H1 (cell line): ENCODE data around the gene RMND5B. TPM values are rescaled to one million over a fixed set of nuclear protein-coding genes. Genes with fewer than 3 reads are reported as not detected.

ENCODE experiments used
- CTCF ChIA-PET: fragments of 300-600 bp; sonication (Branson Sonifier 250); formaldehyde crosslinking; loops from one replicate; lab custom pipeline; 2021; ENCODE audit not compliant: partially characterized antibody; lab: Charles Lee
- POLR2A ChIA-PET: fragments of 300-600 bp; sonication (Branson Sonifier 250); formaldehyde crosslinking; loops from one replicate; lab custom pipeline; 2021; ENCODE audit warnings: inconsistent platforms; ENCODE audit not compliant: partially characterized antibody; lab: Charles Lee
- DNase-seq, 2 experiments: peaks; one replicate each; pipeline versions ENCODE4 v3.0.0 to v3.0.0-alpha.2; 2010 to 2022; ENCODE audit warnings: low spot score in 2 of 2, low read depth in 1 of 2, mixed read lengths in 1 of 2
- FAIRE-seq: peaks from 2 replicates; lab custom pipeline; 2011; peaks lifted over from hg19 to GRCh38; lab: Jason Lieb, UNC
- H2AFZ ChIP-seq: 2 replicates; pipeline ENCODE4 v1.8.1; 2012; ENCODE audit warnings: low read length, inconsistent platforms
- H2AK5ac ChIP-seq: 2 replicates; pipeline ENCODE4 v1.6.1; 2013; ENCODE audit warnings: low read depth, low read length
- H2BK120ac ChIP-seq: replicated peaks from 2 replicates; pipeline ENCODE3; 2013; ENCODE audit warnings: low read depth, low read length, inconsistent platforms
- H2BK12ac ChIP-seq: 2 replicates; pipeline ENCODE4 v1.6.1; 2013; ENCODE audit warnings: low read depth, low read length
- H2BK15ac ChIP-seq: 2 replicates; pipeline ENCODE4 v1.6.1; 2013; ENCODE audit warnings: low read length
- H2BK20ac ChIP-seq: 2 replicates; pipeline ENCODE4 v1.6.1; 2013; ENCODE audit warnings: low read length
- H2BK5ac ChIP-seq: 2 replicates; pipeline ENCODE4 v1.6.1; 2013; ENCODE audit warnings: low read depth, low read length
- H3K14ac ChIP-seq: 2 replicates; pipeline ENCODE4 v1.6.1; 2013; ENCODE audit warnings: inconsistent platforms; ENCODE audit not compliant: insufficient read length
- H3K18ac ChIP-seq: 2 replicates; pipeline ENCODE4 v1.6.1; 2013; ENCODE audit warnings: low read length; ENCODE audit errors: extremely low read depth
- H3K23ac ChIP-seq: 2 replicates; pipeline ENCODE4 v1.6.1; 2013; ENCODE audit warnings: inconsistent platforms; ENCODE audit not compliant: insufficient read length
- H3K23me2 ChIP-seq: 2 replicates; pipeline ENCODE4 v1.6.1; 2013; ENCODE audit warnings: low read depth, low read length
- H3K27ac ChIP-seq: 2 replicates; pipeline ENCODE4 v1.6.1; 2011; ENCODE audit warnings: low read depth, low read length, inconsistent platforms
- H3K27me3 ChIP-seq, 4 experiments: replicated peaks in 1 of 4; 1 replicate in 1 of 4; 2 replicates in 3 of 4; pipeline versions ENCODE4 v1.6.1 to v1.8.1; 2011 to 2013; ENCODE audit warnings: low read length in 3 of 4, mild to moderate bottlenecking in 3 of 4, inconsistent platforms in 2 of 4, mixed read lengths in 2 of 4, moderate library complexity in 1 of 4; ENCODE audit not compliant: control insufficient read depth in 3 of 4, insufficient read depth in 3 of 4; ENCODE audit errors: extremely low read depth in 1 of 4
- H3K36me3 ChIP-seq, 4 experiments: 2 replicates each; pipeline versions ENCODE4 v1.6.1 to v1.8.1; 2011 to 2013; ENCODE audit warnings: mild to moderate bottlenecking in 4 of 4, low read length in 3 of 4, moderate library complexity in 2 of 4, control low read depth in 1 of 4, inconsistent platforms in 1 of 4; ENCODE audit not compliant: insufficient read depth in 4 of 4, control insufficient read depth in 2 of 4
- H3K4ac ChIP-seq: replicated peaks from 2 replicates; pipeline ENCODE3; 2013; ENCODE audit warnings: low read length, low read depth, mixed read lengths, inconsistent platforms; ENCODE audit not compliant: insufficient read length
- H3K4me1 ChIP-seq, 4 experiments: replicated peaks in 1 of 4; 1 replicate in 1 of 4; 2 replicates in 3 of 4; pipeline versions ENCODE4 v1.6.1 to v1.8.1; 2011 to 2013; ENCODE audit warnings: low read length in 3 of 4, inconsistent platforms in 2 of 4, mixed read lengths in 1 of 4; ENCODE audit not compliant: insufficient read depth in 4 of 4, control insufficient read depth in 3 of 4
- H3K4me2 ChIP-seq, 2 experiments: 2 replicates each; pipeline versions ENCODE4 v1.6.1 to v1.8.1; 2011 to 2013; ENCODE audit warnings: low read depth in 2 of 2, low read length in 2 of 2, control low read depth in 1 of 2, inconsistent platforms in 1 of 2, mild to moderate bottlenecking in 1 of 2; ENCODE audit not compliant: insufficient read depth in 1 of 2
- H3K4me3 ChIP-seq, 4 experiments: fragments of 200-600, 300-600 bp in 1 of 4; sonication (generic), shearing (Covaris generic), sonication (Bioruptor Twin) in 1 of 4; 2 replicates each; pipeline versions ENCODE4 v1.5.1 to v1.8.1; 2011 to 2016; ENCODE audit warnings: low read length in 4 of 4, low read depth in 3 of 4, control low read depth in 2 of 4, inconsistent platforms in 2 of 4, mild to moderate bottlenecking in 2 of 4, mixed read lengths in 1 of 4, moderate library complexity in 1 of 4; ENCODE audit not compliant: insufficient read depth in 2 of 4; ENCODE audit errors: extremely low read depth in 1 of 4
- H3K56ac ChIP-seq: replicated peaks from 2 replicates; pipeline ENCODE3; 2013; ENCODE audit warnings: low read depth, mild to moderate bottlenecking, mixed read lengths, low read length, inconsistent platforms; ENCODE audit not compliant: insufficient read length
- H3K79me1 ChIP-seq: 2 replicates; pipeline ENCODE4 v1.6.1; 2013; ENCODE audit warnings: low read depth, low read length, control low read depth
- H3K79me2 ChIP-seq, 2 experiments: 2 replicates each; pipeline versions ENCODE4 v1.6.1 to v1.8.1; 2012 to 2013; ENCODE audit warnings: low read length in 2 of 2, mild to moderate bottlenecking in 2 of 2, inconsistent platforms in 1 of 2; ENCODE audit not compliant: insufficient read depth in 2 of 2, control insufficient read depth in 1 of 2
- H3K9ac ChIP-seq, 4 experiments: replicated peaks in 1 of 4; 1 replicate in 1 of 4; 2 replicates in 3 of 4; pipeline versions ENCODE4 v1.6.1 to v1.8.1; 2011 to 2013; ENCODE audit warnings: low read depth in 3 of 4, low read length in 3 of 4, control low read depth in 2 of 4, mild to moderate bottlenecking in 2 of 4, moderate library complexity in 2 of 4, inconsistent platforms in 1 of 4; ENCODE audit errors: extremely low read depth in 1 of 4
- H3K9me3 ChIP-seq, 2 experiments: 2 replicates each; pipeline versions ENCODE4 v1.6.1 to v1.8.1; 2012 to 2013; ENCODE audit warnings: mild to moderate bottlenecking in 2 of 2, moderate library complexity in 2 of 2, control low read depth in 1 of 2, inconsistent platforms in 1 of 2, low read depth in 1 of 2, low read length in 1 of 2, mixed read lengths in 1 of 2; ENCODE audit not compliant: insufficient read depth in 2 of 2
- H4K20me1 ChIP-seq, 2 experiments: replicated peaks in 1 of 2; 2 replicates each; pipeline versions ENCODE3 to v1.8.1; 2011 to 2013; ENCODE audit warnings: inconsistent platforms in 2 of 2, low read length in 2 of 2, mild to moderate bottlenecking in 1 of 2; ENCODE audit not compliant: insufficient read depth in 2 of 2, control insufficient read depth in 1 of 2
- H4K5ac ChIP-seq: 2 replicates; pipeline ENCODE4 v1.6.1; 2013; ENCODE audit warnings: low read length, low read depth, mixed read lengths, inconsistent platforms; ENCODE audit not compliant: insufficient read length
- H4K8ac ChIP-seq: 2 replicates; pipeline ENCODE4 v1.8.0; 2013; ENCODE audit warnings: mild to moderate bottlenecking, moderate library complexity, low read length, inconsistent platforms; ENCODE audit not compliant: insufficient read depth; ENCODE audit errors: extremely low read depth
- H4K91ac ChIP-seq: replicated peaks from 2 replicates; pipeline ENCODE3; 2013; ENCODE audit warnings: low read length, mixed read lengths, inconsistent platforms; ENCODE audit not compliant: insufficient read length
- BCL11A ChIP-seq, 2 experiments: IDR thresholded peaks; one replicate each; pipeline ENCODE4 v1.6.1; 2011; ENCODE audit warnings: low read depth in 2 of 2, low read length in 2 of 2, mild to moderate bottlenecking in 2 of 2
- EZH2 ChIP-seq: fragments of 200-600 bp; sonication (generic); IDR thresholded peaks from 2 replicates; pipeline ENCODE4 v1.7.1; 2012; ENCODE audit warnings: low read depth, mild to moderate bottlenecking, moderate library complexity, low read length, inconsistent platforms; ENCODE audit not compliant: severe bottlenecking
- JUN ChIP-seq: IDR thresholded peaks from 2 replicates; pipeline ENCODE4 v1.6.1; 2011; ENCODE audit warnings: low read depth, mild to moderate bottlenecking, improper control_type of control experiment, low read length
- PHF8 ChIP-seq: fragments of 200-600 bp; sonication (generic); conservative IDR thresholded peaks from 2 replicates; pipeline ENCODE4 v1.7.1; 2012; ENCODE audit warnings: low read depth, mild to moderate bottlenecking, inconsistent platforms, low read length, moderate library complexity
- POU5F1 ChIP-seq: IDR thresholded peaks from 2 replicates; pipeline ENCODE4 v1.6.1; 2011; ENCODE audit warnings: low read depth, mild to moderate bottlenecking, low read length, moderate library complexity
- SP2 ChIP-seq: IDR thresholded peaks from 2 replicates; pipeline ENCODE4 v1.6.1; 2012; ENCODE audit warnings: mild to moderate bottlenecking, low read length, inconsistent platforms
- SRF ChIP-seq: IDR thresholded peaks from 2 replicates; pipeline ENCODE4 v1.6.1; 2011; ENCODE audit warnings: mild to moderate bottlenecking, low read depth, low read length, moderate library complexity
- TAF1 ChIP-seq: IDR thresholded peaks from 2 replicates; pipeline ENCODE4 v1.6.1; 2011; ENCODE audit warnings: mild to moderate bottlenecking, low read depth, low read length
- WGBS, 2 experiments: shearing (Covaris generic) in 1 of 2; methylation state at CpG; one replicate each; pipeline versions ENCODE4 v1.1.6 to v1.1.7; 2013 to 2015; ENCODE audit warnings: low lambda C conversion rate in 2 of 2, mixed read lengths in 2 of 2, inconsistent platforms in 1 of 2, low coverage in 1 of 2, missing lambda C conversion rate in 1 of 2; ENCODE audit not compliant: insufficient replicate concordance in 2 of 2, insufficient coverage in 1 of 2, insufficient read length in 1 of 2; ENCODE audit errors: extremely low coverage in 1 of 2, missing lambda C conversion rate in 1 of 2; 5-methylcytosine and 5-hydroxymethylcytosine counted together
- polyA plus RNA-seq, 7 experiments: library from polyadenylated mRNA; depleted of rRNA in 3 of 7; stranded (reverse) in 5 of 7; unstranded in 2 of 7; fragments of >200 nt in 5 of 7; fragments of 200-250 nt in 2 of 7; gene quantifications; 1 replicate in 5 of 7; 2 replicates in 1 of 7; 4 replicates in 1 of 7; pipeline versions ENCODE4 v1.2.1 to v1.2.3, GENCODE V29; 2011 to 2013; ENCODE audit warnings: missing spikeins in 2 of 7, mixed read lengths in 2 of 7
- total RNA-seq: library from RNA; stranded (reverse); fragmentation: NEBNext Ultra II Directional; extraction: Animal tissue kit (Norgen Biotek cat#: 25700); gene quantifications from 2 replicates; pipeline ENCODE4 v1.2.1, GENCODE V29; 2021
- TF ChIP-seq, protein P1 (sequence below), 3 experiments: IDR thresholded peaks; 1 replicate in 2 of 3; 2 replicates in 1 of 3; pipeline versions ENCODE4 v1.5.1 to v1.6.1; 2011; ENCODE audit warnings: low read length in 3 of 3, mild to moderate bottlenecking in 3 of 3, inconsistent platforms in 2 of 3, low read depth in 1 of 3, moderate library complexity in 1 of 3; ENCODE audit not compliant: insufficient read depth in 1 of 3; ENCODE audit errors: control extremely low read depth in 1 of 3

RMND5B gene
- total and polyA plus RNA-seq, 2 of the 8 experiments (the other 6 are each of a cell fraction or from before 2014, with no cell fraction given) = 75.9 to 90.2 TPM

DNA sequence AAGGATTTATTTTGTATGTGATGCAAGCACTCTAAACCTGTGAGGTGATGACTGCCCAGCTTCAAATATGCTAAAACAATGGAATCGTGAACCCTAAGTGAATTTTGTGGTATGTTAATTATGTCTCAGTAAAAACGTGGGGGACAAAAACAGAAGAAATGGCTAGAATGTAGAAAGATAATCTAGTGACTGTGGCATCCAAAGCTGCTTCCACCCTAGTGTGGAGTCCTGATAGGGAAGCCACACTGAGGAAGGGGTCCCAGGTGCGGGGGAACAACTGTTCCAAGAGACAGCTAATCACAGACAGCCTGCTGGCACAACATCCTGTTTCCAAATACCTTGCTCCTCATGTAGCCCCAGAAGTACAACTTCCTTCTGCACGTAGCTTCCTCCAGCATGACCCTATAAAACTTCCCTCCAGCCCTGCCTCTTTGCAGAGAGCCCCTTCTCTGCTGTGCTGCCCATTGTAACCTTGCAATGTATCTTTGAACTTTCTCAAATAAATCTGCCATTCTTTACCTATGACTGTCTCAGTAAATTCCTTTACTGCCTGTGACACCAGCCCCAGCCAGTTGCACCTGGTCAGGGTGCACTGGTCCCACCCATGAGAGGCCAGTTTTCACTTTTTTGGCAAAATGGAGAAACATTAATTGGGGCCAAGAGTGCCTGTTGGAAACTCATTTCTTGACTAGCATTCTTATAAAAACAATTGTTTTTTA, 51.5 kb downstream of the RMND5B start:
- H3K9me3 ChIP-seq = no peaks in the 10 kb centered on the region
- H4K8ac ChIP-seq = no peak overlapping the region
- 0 out of 2 replicates have a peak overlapping the region, but pooled peaks have one; percentile 67 for H2BK15ac ChIP-seq
- peak; percentile 19 for FAIRE-seq
- H3K4me1 ChIP-seq = peaks cover 2 to 25% (median 16%) of the 10 kb centered on the region in 4 experiments; a peak in 6 of 7 replicates
- H3K23ac ChIP-seq = no peak overlapping the region
- peak overlapping the region; percentile 63 for H2AFZ ChIP-seq
- CTCF ChIA-PET = interaction anchor here (0.8 to 7.2 kb wide), 8 partner anchors 12 to 106 kb away, joined by 3 to 54 read pairs (median 3); partner anchors contain the start of gene HNRNPAB
- peak overlapping the region in 1 of 4 experiments; percentile 7; a peak in 1 of 7 replicates for H3K9ac ChIP-seq
- H3K23me2 ChIP-seq = 0 out of 2 replicates have a peak, but pooled peaks cover 2% of the 10 kb centered on the region
- H3K4me2 ChIP-seq = no peak overlapping the region
- H2BK20ac ChIP-seq = peak overlapping the region; percentile 50; the same call in 1 of the 2 replicates
- H3K4me3 ChIP-seq = no peak overlapping the region
- POLR2A ChIA-PET = interaction anchor here (0.6 to 38.5 kb wide), 6 partner anchors 15 to 93 kb away, joined by 3 to 985 read pairs (median 12); partner anchors contain the start of gene HNRNPAB
- H4K91ac ChIP-seq = peak overlapping the region; percentile 68
- H3K79me1 ChIP-seq = no peaks in the 10 kb centered on the region
- H3K56ac ChIP-seq = no peak overlapping the region
- no peaks in the 10 kb centered on the region for H3K27me3 ChIP-seq
- H2BK5ac ChIP-seq = peak overlapping the region; percentile 28; the same call in 1 of the 2 replicates
- no peak overlapping the region for H4K5ac ChIP-seq
- H2BK12ac ChIP-seq = peak overlapping the region; percentile 40
- H2BK120ac ChIP-seq = peak overlapping the region; percentile 83
- H3K18ac ChIP-seq = 0 out of 2 replicates have a peak overlapping the region, but pooled peaks have one; percentile 9
- no peaks in the 10 kb centered on the region for H4K20me1 ChIP-seq
- WGBS, 2 experiments = 61% methylated on average over 4 of the region's 4 CpGs; no CpG with 5 or more reads in 1 of the 2 experiments
- H2AK5ac ChIP-seq = no peak overlapping the region
- DNase-seq = no peak
- no peaks in the 10 kb centered on the region for H3K36me3 ChIP-seq
- H3K4ac ChIP-seq = no peak overlapping the region
- peak overlapping the region; percentile 15; the same call in 1 of the 2 replicates for H3K27ac ChIP-seq
- H3K79me2 ChIP-seq = no peaks in the 10 kb centered on the region
- no peak overlapping the region for H3K14ac ChIP-seq
- no peak for TF ChIP-seq SP2
- TF ChIP-seq BCL11A (IDR thresholded peaks at IDR 0.05; ENCODE audit: low read depth in 2 of 2, low read length in 2 of 2) = no peak
- no peak for TF ChIP-seq JUN
- TF ChIP-seq TAF1 = no peak
- TF ChIP-seq SRF = no peak
- no peak for TF ChIP-seq POU5F1
- no peak for TF ChIP-seq EZH2
- TF ChIP-seq, protein P1, sequence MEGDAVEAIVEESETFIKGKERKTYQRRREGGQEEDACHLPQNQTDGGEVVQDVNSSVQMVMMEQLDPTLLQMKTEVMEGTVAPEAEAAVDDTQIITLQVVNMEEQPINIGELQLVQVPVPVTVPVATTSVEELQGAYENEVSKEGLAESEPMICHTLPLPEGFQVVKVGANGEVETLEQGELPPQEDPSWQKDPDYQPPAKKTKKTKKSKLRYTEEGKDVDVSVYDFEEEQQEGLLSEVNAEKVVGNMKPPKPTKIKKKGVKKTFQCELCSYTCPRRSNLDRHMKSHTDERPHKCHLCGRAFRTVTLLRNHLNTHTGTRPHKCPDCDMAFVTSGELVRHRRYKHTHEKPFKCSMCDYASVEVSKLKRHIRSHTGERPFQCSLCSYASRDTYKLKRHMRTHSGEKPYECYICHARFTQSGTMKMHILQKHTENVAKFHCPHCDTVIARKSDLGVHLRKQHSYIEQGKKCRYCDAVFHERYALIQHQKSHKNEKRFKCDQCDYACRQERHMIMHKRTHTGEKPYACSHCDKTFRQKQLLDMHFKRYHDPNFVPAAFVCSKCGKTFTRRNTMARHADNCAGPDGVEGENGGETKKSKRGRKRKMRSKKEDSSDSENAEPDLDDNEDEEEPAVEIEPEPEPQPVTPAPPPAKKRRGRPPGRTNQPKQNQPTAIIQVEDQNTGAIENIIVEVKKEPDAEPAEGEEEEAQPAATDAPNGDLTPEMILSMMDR (IDR thresholded peaks at IDR 0.05; ENCODE audit: control extremely low read depth in 1 of 3, insufficient read depth in 1 of 3, low read depth in 1 of 3, low read length in 3 of 3) = no peak
- no peak for TF ChIP-seq PHF8
